Trophoblast cell (in vitro differentiated cells and primary cell): ENCODE data around the gene ZNF618.

ENCODE experiments used
- DNase-seq, 2 donors: peaks; one replicate each; pipeline ENCODE4 v3.0.0-alpha.2; 2016
- H2AFZ ChIP-seq: 2 replicates; pipeline ENCODE4 v1.6.1; 2013; ENCODE audit warnings: low read length, moderate library complexity, mild to moderate bottlenecking; ENCODE audit not compliant: insufficient read depth, poor library complexity
- H2AK5ac ChIP-seq: 2 replicates; pipeline ENCODE4 v1.6.1; 2013; ENCODE audit warnings: mild to moderate bottlenecking, low read length
- H2BK120ac ChIP-seq: 2 replicates; pipeline ENCODE4 v1.6.1; 2013; ENCODE audit warnings: low read length, mild to moderate bottlenecking, moderate library complexity; ENCODE audit not compliant: insufficient read depth, poor library complexity
- H2BK12ac ChIP-seq: 2 replicates; pipeline ENCODE4 v1.6.1; 2013; ENCODE audit warnings: mild to moderate bottlenecking, low read length, moderate library complexity
- H2BK5ac ChIP-seq: 2 replicates; pipeline ENCODE4 v1.6.1; 2013; ENCODE audit warnings: low read length, low read depth, moderate library complexity, mild to moderate bottlenecking; ENCODE audit not compliant: poor library complexity
- H3K14ac ChIP-seq: 2 replicates; pipeline ENCODE4 v1.6.1; 2013; ENCODE audit warnings: mild to moderate bottlenecking, low read length
- H3K18ac ChIP-seq: 2 replicates; pipeline ENCODE4 v1.6.1; 2013; ENCODE audit warnings: mild to moderate bottlenecking, low read length
- H3K23ac ChIP-seq: 2 replicates; pipeline ENCODE4 v1.6.1; 2013; ENCODE audit warnings: low read length
- H3K27ac ChIP-seq: 2 replicates; pipeline ENCODE4 v1.5.1; 2013; ENCODE audit warnings: low read depth, mild to moderate bottlenecking, inconsistent platforms, low read length, moderate library complexity
- H3K27me3 ChIP-seq: 2 replicates; pipeline ENCODE4 v1.6.1; 2013; ENCODE audit warnings: inconsistent platforms, mild to moderate bottlenecking, low read length, moderate library complexity; ENCODE audit not compliant: insufficient read depth
- H3K36me3 ChIP-seq, 2 experiments: 1 replicate in 1 of 2; 2 replicates in 1 of 2; pipeline ENCODE4 v1.6.1; 2013; ENCODE audit warnings: low read length in 2 of 2, mild to moderate bottlenecking in 2 of 2, moderate library complexity in 1 of 2; ENCODE audit not compliant: insufficient read depth in 2 of 2, control insufficient read depth in 1 of 2
- H3K4ac ChIP-seq: 2 replicates; pipeline ENCODE4 v1.6.1; 2013; ENCODE audit warnings: low read depth, mild to moderate bottlenecking, low read length, moderate library complexity
- H3K4me1 ChIP-seq, 2 experiments: 1 replicate in 1 of 2; 2 replicates in 1 of 2; pipeline ENCODE4 v1.6.1; 2013; ENCODE audit warnings: low read length in 2 of 2, mild to moderate bottlenecking in 2 of 2, moderate library complexity in 1 of 2; ENCODE audit not compliant: insufficient read depth in 2 of 2, control insufficient read depth in 1 of 2
- H3K4me2 ChIP-seq: 2 replicates; pipeline ENCODE4 v1.6.1; 2013; ENCODE audit warnings: inconsistent platforms, mild to moderate bottlenecking, low read length, moderate library complexity
- H3K4me3 ChIP-seq: 2 replicates; pipeline ENCODE4 v1.5.1; 2013; ENCODE audit warnings: mild to moderate bottlenecking, low read depth, low read length, inconsistent platforms
- H3K79me1 ChIP-seq: one replicate; pipeline ENCODE4 v1.6.1; 2013; ENCODE audit warnings: low read length
- H3K79me2 ChIP-seq: 2 replicates; pipeline ENCODE4 v1.6.1; 2013; ENCODE audit warnings: low read length, mild to moderate bottlenecking; ENCODE audit not compliant: control insufficient read depth, insufficient read depth, poor library complexity
- H3K9ac ChIP-seq: 2 replicates; pipeline ENCODE4 v1.6.1; 2013; ENCODE audit warnings: mild to moderate bottlenecking, low read length
- H3K9me3 ChIP-seq: 2 replicates; pipeline ENCODE4 v1.6.1; 2013; ENCODE audit warnings: low read depth, mild to moderate bottlenecking, control low read depth, inconsistent platforms, low read length; ENCODE audit not compliant: insufficient read depth
- H4K12ac ChIP-seq: 2 replicates; pipeline ENCODE4 v1.6.1; 2013; ENCODE audit warnings: low read depth, mild to moderate bottlenecking, low read length, moderate library complexity
- H4K8ac ChIP-seq: 2 replicates; pipeline ENCODE4 v1.6.1; 2013; ENCODE audit warnings: low read depth, mild to moderate bottlenecking, low read length, moderate library complexity
- H4K91ac ChIP-seq: one replicate; pipeline ENCODE4 v1.6.1; 2013; ENCODE audit warnings: low read depth, mild to moderate bottlenecking, low read length, moderate library complexity
- WGBS: extraction: QIAGEN DNeasy Blood & Tissue Kit; methylation state at CpG from one replicate; pipeline ENCODE4 v1.1.7; 2013; ENCODE audit warnings: missing lambda C conversion rate; ENCODE audit not compliant: insufficient read length, insufficient coverage; ENCODE audit errors: extremely low coverage; 5-methylcytosine and 5-hydroxymethylcytosine counted together

ZNF618 gene

GRCh38 chr9:113912816-113913215, 36.7 kb downstream of the ZNF618 start:
- Histone ChIP-seq H2AK5ac (no peak overlapping the region), H3K27ac (no peak overlapping the region), H3K4me3 (no peak overlapping the region), H2AFZ (no peak overlapping the region), H3K79me2 (no peaks in the 10 kb centered on the region), H2BK120ac (no peak overlapping the region), H3K79me1 (no peaks in the 10 kb centered on the region), H3K4ac (no peak overlapping the region), H3K14ac (no peak overlapping the region), H3K4me1 (no peaks in the 10 kb centered on the region), H2BK5ac (no peak overlapping the region), H3K9me3 (no peaks in the 10 kb centered on the region), H4K8ac (no peak overlapping the region), H3K23ac (no peak overlapping the region), H4K91ac (no peak overlapping the region), H3K4me2 (no peak overlapping the region), H3K27me3 (no peaks in the 10 kb centered on the region), H3K9ac (no peak overlapping the region), H4K12ac (no peak overlapping the region), H2BK12ac (no peak overlapping the region), H3K36me3 (no peaks in the 10 kb centered on the region), H3K18ac (no peak overlapping the region)
- WGBS: no CpG with 5 or more reads among the region's 8 CpGs
- DNase-seq: no peak

- no peak overlapping the region for H3K4ac ChIP-seq
- H2BK5ac ChIP-seq: no peak overlapping the region
- H2BK120ac ChIP-seq: no peak overlapping the region
- H2BK12ac ChIP-seq: no peak overlapping the region
- no peak overlapping the region for H2AK5ac ChIP-seq
- H3K4me1 ChIP-seq: no peaks in the 10 kb centered on the region
- no peak overlapping the region for H3K18ac ChIP-seq
- H3K79me2 ChIP-seq: no peaks in the 10 kb centered on the region
- no CpG with 5 or more reads among the region's 5 CpGs for WGBS
- H3K9ac ChIP-seq: no peak overlapping the region
- H4K91ac ChIP-seq: no peak overlapping the region
- no peak overlapping the region for H3K14ac ChIP-seq
- H4K8ac ChIP-seq: no peak overlapping the region
- no peak overlapping the region for H3K23ac ChIP-seq
- H3K36me3 ChIP-seq: no peaks in the 10 kb centered on the region
- H3K79me1 ChIP-seq: no peaks in the 10 kb centered on the region
- no peak overlapping the region for H3K4me2 ChIP-seq
- no peak overlapping the region for H2AFZ ChIP-seq
- DNase-seq: no peak
- no peak overlapping the region for H4K12ac ChIP-seq
- H3K9me3 ChIP-seq: no peaks in the 10 kb centered on the region
- H3K27ac ChIP-seq: no peak overlapping the region
- no peak overlapping the region for H3K4me3 ChIP-seq
- H3K27me3 ChIP-seq: no peaks in the 10 kb centered on the region
These were observed 37.5 kb downstream of the ZNF618 start for GRCh38 chr9:113913426-113914195.

- Histone ChIP-seq H3K9ac (no peak overlapping the region), H3K14ac (no peak overlapping the region), H4K12ac (no peak overlapping the region), H4K8ac (no peak overlapping the region), H3K4ac (no peak overlapping the region), H2AK5ac (no peak overlapping the region), H3K9me3 (no peaks in the 10 kb centered on the region), H2BK5ac (no peak overlapping the region), H3K36me3 (no peaks in the 10 kb centered on the region), H2BK12ac (no peak overlapping the region), H3K79me2 (no peaks in the 10 kb centered on the region), H3K4me3 (no peak overlapping the region), H3K27ac (no peak overlapping the region), H3K4me2 (no peak overlapping the region), H3K18ac (no peak overlapping the region), H4K91ac (no peak overlapping the region), H3K23ac (no peak overlapping the region), H2AFZ (no peak overlapping the region), H3K4me1 (no peaks in the 10 kb centered on the region), H2BK120ac (no peak overlapping the region), H3K27me3 (no peaks in the 10 kb centered on the region), H3K79me1 (no peaks in the 10 kb centered on the region)
- no CpG with 5 or more reads among the region's 2 CpGs for WGBS
- DNase-seq: no peak
These were observed 38.4 kb downstream of the ZNF618 start for GRCh38 chr9:113914517-113914916.

GRCh38 chr9:113915817-113916434, 39.8 kb downstream of the ZNF618 start:
- Histone ChIP-seq H3K9me3 (no peaks in the 10 kb centered on the region), H2AFZ (no peak overlapping the region), H3K79me2 (no peaks in the 10 kb centered on the region), H3K4me1 (no peaks in the 10 kb centered on the region), H3K4me3 (no peak overlapping the region), H2BK120ac (no peak overlapping the region), H3K27me3 (no peaks in the 10 kb centered on the region), H3K4ac (no peak overlapping the region), H3K4me2 (no peak overlapping the region), H3K27ac (no peak overlapping the region), H3K9ac (no peak overlapping the region), H3K36me3 (no peaks in the 10 kb centered on the region), H4K12ac (no peak overlapping the region), H3K23ac (no peak overlapping the region), H3K18ac (no peak overlapping the region), H2BK12ac (no peak overlapping the region), H4K91ac (no peak overlapping the region), H2BK5ac (no peak overlapping the region), H2AK5ac (no peak overlapping the region), H3K79me1 (no peaks in the 10 kb centered on the region), H3K14ac (no peak overlapping the region), H4K8ac (no peak overlapping the region)
- DNase-seq: no peak
- no CpG with 5 or more reads among the region's 9 CpGs for WGBS
